ENCODE measurements around the gene SPIN2B. TPM values are rescaled to one million over a fixed set of nuclear protein-coding genes. Genes with fewer than 3 reads are reported as not detected.

The SPIN2B gene
- total and polyA plus RNA-seq, 2 of the 13 experiments (the other 11 are each of a cell fraction or from before 2014, with no cell fraction given) = 7.9 to 10.4 TPM

- TF ChIP-seq ZNF83 (CRISPR knock-in tag; IDR thresholded peaks at IDR 0.05; ENCODE audit: borderline replicate concordance) = no peak
- TF ChIP-seq ZNF543 (CRISPR knock-in tag; IDR thresholded peaks at IDR 0.05) = no peak
- no peak for TF ChIP-seq ZNF564 (CRISPR knock-in tag; IDR thresholded peaks at IDR 0.05)
- TF ChIP-seq TP53 (CRISPR knock-in tag; conservative IDR thresholded peaks at IDR 0.05) = no peak
- TF ChIP-seq NFIC (IDR thresholded peaks at IDR 0.05; ENCODE audit: low read length) = no peak
- TF ChIP-seq RNF2 (conservative IDR thresholded peaks at IDR 0.05; ENCODE audit: low read depth) = no peak
- no peak for TF ChIP-seq PLRG1 (conservative IDR thresholded peaks at IDR 0.05)
- no peak for TF ChIP-seq FOXP1 (IDR thresholded peaks at IDR 0.05)
- no peak for TF ChIP-seq FOXP1 (CRISPR knock-in tag; IDR thresholded peaks at IDR 0.05)
- no peak for TF ChIP-seq ATF4 (CRISPR knock-in tag; IDR thresholded peaks at IDR 0.05)
- no peak for TF ChIP-seq PHF21A (CRISPR knock-in tag; IDR thresholded peaks at IDR 0.05)
- TF ChIP-seq GLI4 (CRISPR knock-in tag; IDR thresholded peaks at IDR 0.05; ENCODE audit: borderline replicate concordance) = no peak
- peak; percentile 37; the same call in 1 of the 2 replicates for TF ChIP-seq ZNF414 (CRISPR knock-in tag; IDR thresholded peaks at IDR 0.05)
- no peak for TF ChIP-seq ZNF678 (CRISPR knock-in tag; IDR thresholded peaks at IDR 0.05)
- no peak for TF ChIP-seq ZBTB40 (IDR thresholded peaks at IDR 0.05)
- TF ChIP-seq ZBTB40 (CRISPR knock-in tag; IDR thresholded peaks at IDR 0.05) = no peak; the same call in 1 of the 2 replicates
- no peak for TF ChIP-seq ZKSCAN8 (CRISPR knock-in tag; IDR thresholded peaks at IDR 0.05; ENCODE audit: borderline replicate concordance)
- no peak for TF ChIP-seq ZNF530 (CRISPR knock-in tag; IDR thresholded peaks at IDR 0.05; ENCODE audit: low read depth)
- peak; percentile 60 for TF ChIP-seq ELF3 (CRISPR knock-in tag; IDR thresholded peaks at IDR 0.05)
- no peak for TF ChIP-seq ATF6 (CRISPR knock-in tag; conservative IDR thresholded peaks at IDR 0.05)
These were observed at the start of gene SPIN2B (continued) for GRCh38 chrX:57121162-57121755.
